ENCODE results near the gene NPHP4. TPM values are rescaled to one million over a fixed set of nuclear protein-coding genes. Genes with fewer than 3 reads are reported as not detected.

The NPHP4 gene
- polyA plus RNA-seq, 1 donor (not counting 4 experiments of a cell fraction or from before 2014, with no cell fraction given), result 3.7 TPM

- Histone ChIP-seq H3K9ac (ENCODE audit: control insufficient read depth, extremely low read depth, insufficient read depth, low read length) (no peak overlapping the region), H3K27ac (ENCODE audit: control insufficient read depth, insufficient read depth, low read length) (no peak overlapping the region), H3K79me2 (ENCODE audit: control insufficient read depth, insufficient read depth, low read length) (no peaks in the 10 kb centered on the region), H3K9me3 (ENCODE audit: control insufficient read depth, low read depth, low read length) (no peaks in the 10 kb centered on the region), H3K4me1 (ENCODE audit: control insufficient read depth, extremely low read depth, insufficient read depth, low read length) (no peaks in the 10 kb centered on the region), H3K4me2 (ENCODE audit: control insufficient read depth, extremely low read depth, insufficient read depth, low read depth, low read length) (no peak overlapping the region), H3K36me3 (ENCODE audit: control insufficient read depth in 2 of 2, extremely low read depth in 1 of 2, insufficient read depth in 2 of 2, low read length in 2 of 2) (peaks cover 0 to 5% of the 10 kb centered on the region in 2 experiments), H3K9me1 (ENCODE audit: control insufficient read depth, extremely low read depth, insufficient read depth, low read length) (no peaks in the 10 kb centered on the region), H2AFZ (ENCODE audit: control insufficient read depth, low read length) (no peak overlapping the region), H3K4me3 (ENCODE audit: control insufficient read depth in 2 of 3, extremely low read depth in 1 of 3, insufficient read depth in 2 of 3, low read depth in 1 of 3, low read length in 3 of 3) (no peak overlapping the region), H4K20me1 (ENCODE audit: control insufficient read depth, extremely low read depth, insufficient read depth, low read length) (no peaks in the 10 kb centered on the region), H3K27me3 (ENCODE audit: control insufficient read depth, extremely low read depth, insufficient read depth, low read length) (no peaks in the 10 kb centered on the region)
- TF ChIP-seq EZH2 (IDR thresholded peaks at IDR 0.05; ENCODE audit: low read length) (no peak), CTCF (optimal IDR thresholded peaks at IDR 0.05 in 1 of 3, IDR thresholded peaks at IDR 0.05 in 1 of 3, conservative IDR thresholded peaks at IDR 0.05 in 1 of 3; ENCODE audit: extremely low read depth in 1 of 3, insufficient read depth in 2 of 3, low read length in 3 of 3) (no peak)
- DNase-seq (ENCODE audit: low read depth, low spot score) (no peak), FAIRE-seq (no peak)
- dilution Hi-C loops (cut with MboI; ENCODE audit: extremely low pct_ligation_motif_present, low sequenced_read_pairs), result no loop called here
Measured at GRCh38 chr1:5876094-5876650, 116.1 kb downstream of the NPHP4 start.

GRCh38 chr1:5875345-5875910 lies 116.8 kb downstream of the NPHP4 start:
- Histone ChIP-seq H3K27me3 (ENCODE audit: control insufficient read depth, extremely low read depth, insufficient read depth, low read length) (no peaks in the 10 kb centered on the region), H3K9ac (ENCODE audit: control insufficient read depth, extremely low read depth, insufficient read depth, low read length) (no peak overlapping the region), H3K4me2 (ENCODE audit: control insufficient read depth, extremely low read depth, insufficient read depth, low read depth, low read length) (no peak overlapping the region), H3K79me2 (ENCODE audit: control insufficient read depth, insufficient read depth, low read length) (no peaks in the 10 kb centered on the region), H3K4me1 (ENCODE audit: control insufficient read depth, extremely low read depth, insufficient read depth, low read length) (no peaks in the 10 kb centered on the region), H3K36me3 (ENCODE audit: control insufficient read depth in 2 of 2, extremely low read depth in 1 of 2, insufficient read depth in 2 of 2, low read length in 2 of 2) (peaks cover 0 to 5% of the 10 kb centered on the region in 2 experiments), H3K27ac (ENCODE audit: control insufficient read depth, insufficient read depth, low read length) (no peak overlapping the region), H4K20me1 (ENCODE audit: control insufficient read depth, extremely low read depth, insufficient read depth, low read length) (no peaks in the 10 kb centered on the region), H3K9me1 (ENCODE audit: control insufficient read depth, extremely low read depth, insufficient read depth, low read length) (no peaks in the 10 kb centered on the region), H3K9me3 (ENCODE audit: control insufficient read depth, low read depth, low read length) (no peaks in the 10 kb centered on the region), H2AFZ (ENCODE audit: control insufficient read depth, low read length) (no peak overlapping the region), H3K4me3 (ENCODE audit: control insufficient read depth in 2 of 3, extremely low read depth in 1 of 3, insufficient read depth in 2 of 3, low read depth in 1 of 3, low read length in 3 of 3) (no peak overlapping the region)
- DNase-seq (ENCODE audit: low read depth, low spot score), result no peak
- dilution Hi-C loops (cut with MboI; ENCODE audit: extremely low pct_ligation_motif_present, low sequenced_read_pairs), result no loop called here
- FAIRE-seq, result no peak
- TF ChIP-seq EZH2 (IDR thresholded peaks at IDR 0.05; ENCODE audit: low read length) (no peak), CTCF (optimal IDR thresholded peaks at IDR 0.05 in 1 of 3, IDR thresholded peaks at IDR 0.05 in 1 of 3, conservative IDR thresholded peaks at IDR 0.05 in 1 of 3; ENCODE audit: extremely low read depth in 1 of 3, insufficient read depth in 2 of 3, low read length in 3 of 3) (no peak)
